ENCODE data around the gene LARP4B.

The LARP4B gene

GRCh38 chr10:931326-932318 is at the start of gene LARP4B:
TSS of gene LARP4B (minus strand) at chr10:931705. CDS start at chr10:885721, 45,984 bp downstream.
- DNase-seq (ENCODE audit: low spot score): peak; percentile 97

DNA sequence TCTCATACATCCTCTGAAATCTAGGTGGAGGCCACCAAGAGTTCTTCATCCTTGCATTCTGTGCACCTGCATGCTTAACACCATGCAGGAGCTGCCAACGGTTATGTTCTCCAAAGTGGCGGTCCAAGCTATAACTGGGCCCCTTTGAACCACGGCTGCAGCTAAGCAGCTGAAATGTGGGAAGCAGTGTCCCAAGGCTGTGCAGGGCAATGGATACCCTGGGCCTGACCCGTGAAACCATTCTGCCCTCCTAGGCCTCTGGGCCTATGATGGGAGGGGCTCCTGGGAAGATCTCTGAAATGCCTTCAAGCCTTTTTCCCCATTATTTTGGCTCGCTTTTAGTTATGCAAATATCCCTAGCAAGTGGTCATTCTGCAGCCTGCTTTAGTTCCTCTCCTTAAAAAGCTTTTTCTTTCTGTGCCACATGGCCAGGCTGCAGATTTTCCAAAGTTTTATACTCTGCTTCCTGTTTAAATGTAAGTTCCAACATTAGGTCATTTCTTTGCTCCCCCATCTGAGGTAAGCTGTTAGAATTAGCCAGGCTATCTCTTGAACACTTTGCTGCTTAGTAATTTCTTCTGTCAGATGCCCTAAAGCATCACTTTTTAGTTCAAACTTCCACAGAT is 49.1 kb upstream of the LARP4B start:
- no peak for DNase-seq (ENCODE audit: low spot score)

DNA sequence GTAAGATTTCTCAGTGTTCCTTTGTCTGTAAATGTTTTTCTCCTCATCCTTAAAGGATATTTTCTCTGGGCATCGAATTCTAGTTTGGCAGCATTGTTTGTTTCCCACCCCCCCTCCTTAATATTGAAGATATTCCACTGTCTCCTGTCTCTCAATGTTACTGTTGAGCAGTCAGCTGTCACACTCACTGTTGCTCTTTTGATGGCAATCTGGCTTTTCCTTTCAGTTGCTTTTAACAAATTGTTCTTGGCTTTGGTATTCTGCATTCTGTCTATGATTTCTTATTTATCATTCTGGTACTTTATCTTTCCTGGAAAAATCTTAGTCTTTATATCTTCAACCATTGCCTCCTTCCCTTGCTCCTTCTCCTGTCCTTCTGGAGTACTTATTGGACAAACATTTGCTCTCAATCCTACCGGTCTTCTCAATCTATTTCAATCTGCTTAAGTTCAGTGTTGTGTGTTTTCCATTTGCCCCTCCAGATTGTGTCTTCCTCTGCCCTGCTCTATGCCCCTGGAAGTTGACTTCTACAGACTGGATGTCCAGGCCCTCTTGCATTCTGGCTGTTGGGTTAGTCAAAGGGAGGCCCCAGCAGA is 47.4 kb upstream of the LARP4B start:
- DNase-seq (ENCODE audit: low spot score): no peak

DNA sequence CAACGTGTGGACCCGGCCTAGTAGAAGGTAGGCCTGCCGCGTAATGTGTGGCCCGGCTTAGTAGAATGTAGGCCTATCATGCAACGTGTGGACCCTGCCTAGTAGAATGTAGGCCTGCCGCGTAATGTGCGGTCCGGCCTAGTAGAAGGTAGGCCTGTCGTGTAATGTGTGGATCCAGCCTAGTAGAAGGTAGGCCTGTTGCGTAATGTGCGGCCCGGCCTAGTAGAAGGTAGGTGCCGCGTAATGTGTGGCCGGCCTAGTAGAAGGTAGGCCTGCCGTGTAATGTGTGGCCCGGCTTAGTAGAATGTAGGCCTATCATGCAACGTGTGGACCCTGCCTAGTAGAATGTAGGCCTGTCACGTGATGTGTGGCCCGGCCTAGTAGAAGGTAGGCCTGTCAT is 44.8 kb upstream of the LARP4B start:
- no peak for DNase-seq (ENCODE audit: low spot score)

DNA sequence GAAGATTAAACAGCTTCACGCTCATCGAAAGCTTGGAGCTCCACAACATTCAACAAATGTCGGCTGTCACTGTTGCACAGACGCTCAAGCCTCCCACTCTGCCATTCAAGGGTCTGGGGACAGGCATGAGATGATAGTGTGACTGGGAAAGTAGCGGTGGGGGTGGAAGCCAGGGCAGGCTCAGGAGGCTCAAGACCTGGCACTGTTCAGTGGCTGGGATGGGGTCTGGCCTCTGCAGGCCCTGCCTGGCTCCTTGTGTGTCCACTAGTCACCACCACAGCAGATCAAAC is 43.2 kb upstream of the LARP4B start:
- no peak for DNase-seq (ENCODE audit: low spot score)

DNA sequence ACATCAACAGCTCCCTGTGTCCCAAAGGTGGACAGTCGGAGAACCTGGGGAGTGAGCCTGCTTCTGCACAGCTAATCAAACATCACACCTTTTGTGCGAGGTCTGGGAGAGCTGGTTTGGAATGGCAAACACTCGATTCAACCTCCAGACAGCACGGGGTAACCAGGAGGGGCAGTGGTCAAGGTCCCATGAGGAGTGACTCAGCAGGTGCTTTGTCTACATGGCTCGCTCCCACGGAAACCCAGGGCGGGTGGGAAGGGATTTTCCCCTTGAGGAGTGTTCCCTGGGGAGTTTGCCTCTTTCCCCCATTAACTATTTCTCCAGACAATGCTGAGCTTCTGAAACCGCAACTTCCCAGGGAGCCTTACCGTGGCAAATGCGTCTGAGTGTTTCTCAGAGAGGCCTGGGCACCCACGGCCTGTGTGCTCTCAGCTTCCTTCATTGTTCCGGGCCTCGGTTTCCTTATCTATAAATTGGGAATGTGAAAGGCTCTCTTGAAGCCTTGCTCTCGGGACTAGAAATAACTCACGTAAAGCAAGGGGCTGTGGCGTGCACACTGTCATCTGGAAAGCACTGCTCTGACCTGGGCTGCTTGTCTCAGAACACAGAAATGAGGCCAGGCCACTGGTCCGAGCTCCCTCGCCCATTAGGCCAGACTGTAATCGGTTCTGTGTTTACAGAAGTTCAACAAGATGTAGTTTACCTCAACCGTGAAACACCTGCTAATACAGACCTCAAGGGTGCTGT is 42.7 kb upstream of the LARP4B start:
- DNase-seq (ENCODE audit: low spot score): no peak

DNA sequence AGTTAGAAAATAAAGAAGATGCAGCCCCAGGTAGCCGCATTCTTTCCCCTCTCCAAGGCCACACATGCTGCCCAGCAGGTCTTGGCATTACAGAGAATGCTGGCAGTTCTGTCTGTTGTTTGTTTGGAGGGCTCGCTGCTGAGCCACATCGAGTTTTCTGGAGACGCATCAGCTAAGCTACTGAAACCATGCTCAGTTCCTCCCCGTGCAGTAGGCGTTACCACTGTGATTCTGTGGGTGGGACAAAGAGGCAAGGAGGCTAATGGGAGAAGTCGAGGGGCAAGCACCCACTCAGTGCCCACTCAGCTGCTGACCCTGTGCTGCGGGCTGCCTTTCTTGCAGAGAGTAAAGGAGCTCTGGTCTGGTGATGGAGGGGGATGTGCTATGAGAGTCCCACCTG is 41.3 kb upstream of the LARP4B start:
- DNase-seq (ENCODE audit: low spot score): no peak

GRCh38 chr10:971613-972012 is 40.1 kb upstream of the LARP4B start:
- no peak for DNase-seq (ENCODE audit: low spot score)

GRCh38 chr10:971150-971542 is 39.6 kb upstream of the LARP4B start:
- DNase-seq (ENCODE audit: low spot score): peak; percentile 12

DNA sequence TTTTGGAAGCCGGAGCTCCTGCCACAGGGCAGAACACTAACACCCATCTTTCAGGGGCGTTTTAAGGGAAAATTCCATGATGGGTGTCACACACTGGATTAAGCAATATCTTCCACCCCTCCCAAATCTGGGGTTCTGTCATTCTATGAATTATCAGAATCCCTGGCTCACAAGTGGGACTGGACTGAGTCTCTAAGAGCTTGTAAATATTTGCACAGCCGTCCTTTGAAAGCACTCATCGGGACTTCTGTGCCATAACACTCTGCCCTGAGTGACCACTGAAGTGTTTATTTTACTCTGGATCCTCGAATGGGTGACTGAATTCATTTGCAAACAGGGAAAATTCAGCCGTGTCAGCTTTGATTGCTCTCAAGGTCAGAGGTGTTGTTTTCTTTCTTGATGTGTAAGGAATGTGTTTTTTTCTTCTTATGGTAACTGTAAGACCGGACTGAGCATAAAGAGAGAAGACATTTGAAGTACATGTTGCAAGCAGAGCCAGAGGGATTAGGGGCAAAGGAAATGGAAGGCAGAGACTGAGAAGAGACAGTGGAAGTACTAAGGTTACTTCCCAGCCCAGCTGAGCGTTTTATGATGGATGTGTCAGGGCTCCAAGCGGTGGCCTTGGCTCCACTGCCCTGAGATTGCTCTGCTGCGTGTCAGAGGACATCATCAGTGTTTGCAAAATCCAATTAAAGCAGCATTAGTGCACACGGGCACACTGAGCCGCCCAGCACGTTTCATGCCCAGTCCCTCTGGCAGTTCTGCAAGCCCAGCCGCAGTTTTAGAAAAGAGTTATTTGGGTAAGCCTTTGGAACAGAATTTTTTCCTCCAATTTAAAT is 39.0 kb upstream of the LARP4B start:
- DNase-seq (ENCODE audit: low spot score): no peak

- no peak for DNase-seq (ENCODE audit: low spot score)
These were observed 38.1 kb upstream of the LARP4B start for GRCh38 chr10:969473-970150.

GRCh38 chr10:968546-969199 is 37.2 kb upstream of the LARP4B start:
- no peak for DNase-seq (ENCODE audit: low spot score)

- DNase-seq (ENCODE audit: low spot score): no peak
These were observed 35.1 kb upstream of the LARP4B start for GRCh38 chr10:966466-967235.

GRCh38 chr10:964988-965417 is 33.5 kb upstream of the LARP4B start:
- no peak for DNase-seq (ENCODE audit: low spot score)

DNA sequence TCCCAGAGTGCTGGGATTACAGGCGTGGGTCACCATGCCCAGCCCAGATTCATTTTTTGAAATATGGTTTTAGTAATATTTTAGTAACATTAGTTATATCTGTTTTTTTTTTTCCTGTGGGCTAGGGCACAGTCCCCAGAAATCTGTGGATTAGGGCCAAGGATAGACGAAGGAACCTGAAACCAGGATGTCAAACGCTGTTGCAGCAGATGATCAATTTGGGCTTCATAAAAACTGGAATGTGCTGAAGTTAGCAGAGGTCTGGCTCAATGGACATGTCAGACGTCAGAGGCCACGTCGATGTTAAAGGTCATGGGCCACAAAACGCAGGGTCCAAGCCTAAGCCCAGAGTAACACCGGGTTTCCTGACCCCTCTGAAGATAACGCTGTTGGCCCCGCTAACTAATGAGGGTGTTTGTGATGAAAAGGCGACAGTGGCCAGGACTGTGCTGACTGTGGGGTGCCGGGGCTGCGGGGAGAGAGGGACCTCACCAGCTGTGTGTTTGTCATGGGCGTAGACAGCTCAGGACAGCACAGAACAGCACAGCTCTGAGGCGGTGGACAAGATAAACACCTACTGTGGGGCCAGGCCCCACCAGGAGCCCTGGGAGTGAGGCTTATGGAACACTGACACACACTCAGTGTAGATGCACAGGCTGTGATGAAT is 32.9 kb upstream of the LARP4B start:
- DNase-seq (ENCODE audit: low spot score): no peak

DNA sequence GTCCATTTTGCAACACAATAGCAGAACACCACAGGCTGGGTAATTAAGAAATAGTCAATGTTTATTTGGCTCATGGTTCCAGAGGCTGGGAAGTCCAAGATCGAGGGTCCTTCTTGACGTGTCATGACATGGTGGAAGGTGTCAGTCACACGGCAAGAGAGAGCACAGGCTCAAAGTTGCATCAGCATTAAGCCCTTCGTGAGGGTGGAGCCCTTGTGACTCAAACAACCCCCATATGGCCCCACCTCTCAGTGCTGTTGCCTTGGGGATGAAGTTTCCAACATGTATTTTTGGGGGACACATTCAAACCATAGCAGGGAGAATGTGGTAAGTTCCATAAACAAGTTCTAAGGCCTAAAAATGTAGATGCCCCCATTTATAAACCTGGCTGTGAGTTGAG is 32.1 kb upstream of the LARP4B start:
- DNase-seq (ENCODE audit: low spot score): no peak

DNA sequence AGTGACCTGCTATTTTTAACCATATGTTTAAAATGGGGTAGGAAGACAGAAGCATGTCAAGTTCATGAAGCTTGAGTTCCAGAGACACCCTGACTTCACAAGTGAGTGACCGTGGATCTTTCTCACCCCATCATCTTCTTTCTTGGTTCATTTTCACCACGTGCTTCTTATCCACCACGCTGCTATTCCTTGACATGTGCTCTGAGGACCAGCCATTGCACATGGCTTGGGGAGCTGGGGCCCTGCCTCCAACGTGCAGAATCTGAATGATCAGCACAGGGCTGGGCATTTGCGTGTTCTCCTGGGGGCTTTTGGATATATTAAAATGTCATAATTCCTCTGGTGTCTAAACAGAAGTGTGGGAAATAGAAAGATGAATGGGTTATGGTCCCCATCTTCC is 31.7 kb upstream of the LARP4B start:
- no peak for DNase-seq (ENCODE audit: low spot score)

GRCh38 chr10:962342-962741 is 30.8 kb upstream of the LARP4B start:
- DNase-seq (ENCODE audit: low spot score): no peak

- DNase-seq (ENCODE audit: low spot score): no peak
These were observed 27.4 kb upstream of the LARP4B start for GRCh38 chr10:958856-959255.

Data from globus pallidus (tissue), 1 donor.